ENCODE measurements around the gene MAPK9. TPM values are rescaled to one million over a fixed set of nuclear protein-coding genes. Genes with fewer than 3 reads are reported as not detected.

The MAPK9 gene
- total RNA-seq, 1 experiment from 2014 or later = 37.9 TPM

DNA sequence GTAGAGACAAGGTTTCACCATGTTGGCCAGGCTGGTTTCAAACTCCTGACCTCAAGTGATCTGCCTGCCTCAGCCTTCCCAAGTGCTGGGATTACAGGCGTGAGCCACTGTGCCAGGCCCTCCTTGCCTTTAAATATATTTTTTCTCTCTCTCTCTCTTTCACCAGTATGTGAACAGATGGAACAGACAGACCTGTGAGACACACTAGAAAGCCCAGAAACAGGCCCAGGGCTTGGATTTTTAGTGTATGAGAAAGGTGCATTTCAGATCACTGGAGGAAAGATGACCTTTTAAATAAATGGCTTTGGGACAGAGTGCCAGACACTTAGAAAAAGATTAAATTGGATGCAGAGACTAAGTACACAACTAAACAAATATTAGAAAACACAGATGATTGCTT lies 86.0 kb downstream of the MAPK9 start:
- DNase-seq (ENCODE audit: low spot score) = no peak

DNA sequence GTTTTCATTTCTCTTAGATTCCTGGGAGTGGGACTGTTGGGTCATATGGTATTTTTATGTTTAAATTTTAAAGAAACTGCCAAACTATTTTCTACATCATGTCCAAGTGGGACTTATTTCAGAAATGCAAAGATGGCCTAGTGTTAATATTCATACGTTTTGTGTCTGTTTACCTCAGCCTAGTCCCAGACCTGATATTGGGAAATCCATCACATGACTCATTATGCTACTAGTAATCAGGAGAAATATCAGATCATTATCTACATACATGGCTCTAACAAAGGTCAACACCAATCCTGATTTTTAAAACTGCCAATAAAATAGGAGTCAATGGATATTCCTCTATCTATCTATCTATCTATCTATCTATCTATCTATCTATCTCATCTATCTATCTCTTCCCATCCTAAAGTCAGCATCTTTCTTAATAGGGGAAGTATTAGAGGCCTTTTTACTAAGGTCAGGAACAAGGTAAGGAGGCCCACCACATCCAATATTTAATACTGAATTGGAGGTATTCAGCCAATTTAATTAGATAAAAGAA lies 87.5 kb downstream of the MAPK9 start:
- no peak for DNase-seq (ENCODE audit: low spot score)

DNA sequence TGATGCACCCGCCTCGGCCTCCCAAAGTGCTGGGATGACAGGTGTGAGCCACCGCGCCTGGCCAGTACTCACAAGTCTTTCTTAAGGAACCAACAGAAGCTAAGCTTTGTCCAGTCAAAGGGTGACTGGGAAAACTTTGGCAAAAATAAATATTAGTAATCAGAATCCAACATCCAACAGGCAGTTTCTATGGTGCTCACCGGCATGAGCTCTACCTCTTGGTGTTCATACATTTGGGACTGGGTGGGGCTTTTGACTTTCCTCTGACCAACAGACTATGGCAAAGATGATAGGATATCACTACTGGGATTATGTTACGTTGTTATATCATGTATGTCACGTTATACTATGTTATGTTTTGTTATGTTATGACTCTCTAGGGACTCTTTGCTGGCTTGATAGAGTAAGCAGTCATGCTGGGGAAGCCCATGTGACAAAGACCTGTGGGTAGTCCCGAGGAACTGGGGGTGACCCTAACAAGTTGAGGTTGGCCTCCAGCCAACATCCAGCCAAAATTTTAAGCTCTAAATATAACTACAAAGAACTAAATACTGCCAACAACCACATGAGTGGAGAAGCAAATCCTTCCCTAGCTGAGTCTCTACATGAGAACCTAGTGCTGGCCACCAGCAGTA lies 88.8 kb downstream of the MAPK9 start:
- no peak for DNase-seq (ENCODE audit: low spot score)

DNA sequence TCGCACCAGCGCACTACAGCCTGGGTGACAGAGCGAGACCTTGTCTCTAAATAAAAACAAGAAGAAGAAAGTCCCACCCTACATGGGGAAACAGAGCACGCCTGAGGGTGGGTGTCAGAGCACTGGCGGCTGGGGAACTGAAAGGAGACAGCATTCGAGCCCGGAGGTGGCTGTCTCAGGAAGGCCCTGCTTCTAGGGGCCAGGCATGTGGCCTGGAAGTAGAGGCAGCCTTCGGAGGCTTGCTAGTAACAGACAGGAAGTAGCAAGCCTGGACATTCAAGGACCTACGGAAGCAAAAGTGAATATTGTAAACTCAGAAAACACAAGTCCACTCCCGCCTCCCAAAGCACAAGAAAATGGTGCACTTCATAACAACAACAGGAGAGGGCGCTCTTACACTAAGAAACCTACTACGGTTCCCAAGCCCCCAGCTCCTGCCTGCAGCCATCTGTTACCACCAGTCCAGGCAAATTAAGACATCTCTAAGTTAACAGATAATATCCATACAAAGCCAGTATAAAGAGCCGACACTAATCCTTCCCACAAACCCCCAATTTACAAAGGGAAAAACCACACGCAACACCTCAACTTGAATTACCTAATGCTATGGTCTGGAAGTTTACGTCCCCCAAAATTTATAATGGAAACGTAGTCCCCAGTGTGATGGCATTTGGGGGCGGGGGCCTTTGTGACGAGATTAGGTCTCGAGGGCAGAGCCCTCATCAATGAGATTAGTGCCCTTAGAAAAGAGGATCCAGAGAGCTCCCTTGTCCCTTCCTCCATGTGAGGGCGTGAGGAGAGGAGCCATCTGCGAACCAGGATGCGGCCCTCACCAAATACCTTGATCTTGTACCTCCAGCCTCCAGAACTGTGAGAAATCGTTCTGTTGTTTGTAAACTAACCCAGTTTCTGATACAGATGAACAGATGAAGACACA lies 90.6 kb downstream of the MAPK9 start:
- DNase-seq (ENCODE audit: low spot score) = no peak

DNA sequence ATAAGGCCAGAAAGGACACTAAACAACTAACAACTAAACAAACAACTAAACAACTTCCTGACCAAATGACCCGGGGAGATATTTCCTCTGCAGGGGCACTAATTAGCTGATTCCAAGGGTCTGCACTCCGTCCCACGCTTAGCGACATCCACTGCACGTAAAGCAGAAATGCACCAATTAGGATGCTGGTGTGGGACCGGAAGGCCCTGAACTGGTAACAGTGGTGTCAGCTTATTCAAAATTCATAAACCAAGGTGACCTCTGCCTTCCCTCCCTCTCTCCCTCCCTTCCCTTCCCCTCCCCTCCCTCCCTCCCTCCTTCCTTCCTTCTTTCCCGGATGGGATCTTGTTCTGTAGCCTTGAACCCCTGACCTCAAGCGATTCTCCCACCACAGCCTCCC lies 92.5 kb downstream of the MAPK9 start:
- no peak for DNase-seq (ENCODE audit: low spot score)

DNA sequence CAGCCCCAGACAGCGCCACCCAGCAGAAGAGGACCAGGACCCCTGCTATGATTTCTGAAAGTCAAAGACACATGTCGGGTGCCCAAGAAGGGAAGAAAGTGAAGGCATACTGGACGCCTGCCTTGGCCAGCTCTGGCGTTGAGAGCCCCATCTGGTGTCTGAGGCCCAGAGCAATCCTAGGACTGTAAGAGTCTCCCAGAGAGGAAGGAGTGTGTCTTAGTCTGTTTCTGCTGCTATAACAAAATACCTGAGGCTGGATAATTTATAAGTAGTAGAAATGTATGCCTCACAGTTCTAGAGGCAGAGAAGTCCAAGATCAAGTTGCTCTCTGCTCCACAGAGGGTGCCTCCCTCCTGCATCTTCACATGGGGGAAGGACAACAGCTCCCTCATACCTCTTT lies 93.7 kb downstream of the MAPK9 start:
- no peak for DNase-seq (ENCODE audit: low spot score)

DNA sequence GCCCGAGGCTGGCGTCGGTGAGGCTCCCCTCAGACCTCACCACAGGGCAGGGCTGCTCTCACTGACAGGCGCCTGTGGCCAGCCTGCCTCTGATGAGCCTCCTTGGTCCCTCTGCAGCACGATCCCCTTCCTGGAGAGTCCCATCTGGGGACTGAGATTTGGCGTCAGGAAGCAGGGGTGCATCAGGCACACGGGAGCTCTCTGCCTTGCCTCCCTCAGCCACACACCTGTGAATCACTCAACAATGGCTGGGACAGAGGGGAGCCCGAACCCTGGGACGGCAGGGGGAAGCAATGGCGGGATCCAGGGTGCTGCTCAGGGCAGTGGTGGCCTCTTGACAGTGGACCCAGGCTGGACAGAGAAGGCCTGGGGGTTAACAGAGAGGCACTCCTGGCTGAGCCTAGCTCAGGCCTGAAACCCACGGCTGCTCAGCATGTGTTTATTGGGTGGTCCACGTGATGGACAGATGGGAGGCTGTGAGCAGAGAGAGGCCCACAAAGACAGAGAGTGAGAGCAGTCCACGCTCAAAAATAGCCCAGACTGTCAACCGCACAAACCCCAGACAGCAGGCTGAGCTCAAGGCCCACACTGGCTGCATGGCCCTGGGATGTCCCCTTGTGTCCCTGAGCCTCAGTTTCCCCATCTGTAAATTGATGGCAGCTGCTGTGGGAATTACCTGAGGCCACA lies 94.7 kb downstream of the MAPK9 start:
- no peak for DNase-seq (ENCODE audit: low spot score)

DNA sequence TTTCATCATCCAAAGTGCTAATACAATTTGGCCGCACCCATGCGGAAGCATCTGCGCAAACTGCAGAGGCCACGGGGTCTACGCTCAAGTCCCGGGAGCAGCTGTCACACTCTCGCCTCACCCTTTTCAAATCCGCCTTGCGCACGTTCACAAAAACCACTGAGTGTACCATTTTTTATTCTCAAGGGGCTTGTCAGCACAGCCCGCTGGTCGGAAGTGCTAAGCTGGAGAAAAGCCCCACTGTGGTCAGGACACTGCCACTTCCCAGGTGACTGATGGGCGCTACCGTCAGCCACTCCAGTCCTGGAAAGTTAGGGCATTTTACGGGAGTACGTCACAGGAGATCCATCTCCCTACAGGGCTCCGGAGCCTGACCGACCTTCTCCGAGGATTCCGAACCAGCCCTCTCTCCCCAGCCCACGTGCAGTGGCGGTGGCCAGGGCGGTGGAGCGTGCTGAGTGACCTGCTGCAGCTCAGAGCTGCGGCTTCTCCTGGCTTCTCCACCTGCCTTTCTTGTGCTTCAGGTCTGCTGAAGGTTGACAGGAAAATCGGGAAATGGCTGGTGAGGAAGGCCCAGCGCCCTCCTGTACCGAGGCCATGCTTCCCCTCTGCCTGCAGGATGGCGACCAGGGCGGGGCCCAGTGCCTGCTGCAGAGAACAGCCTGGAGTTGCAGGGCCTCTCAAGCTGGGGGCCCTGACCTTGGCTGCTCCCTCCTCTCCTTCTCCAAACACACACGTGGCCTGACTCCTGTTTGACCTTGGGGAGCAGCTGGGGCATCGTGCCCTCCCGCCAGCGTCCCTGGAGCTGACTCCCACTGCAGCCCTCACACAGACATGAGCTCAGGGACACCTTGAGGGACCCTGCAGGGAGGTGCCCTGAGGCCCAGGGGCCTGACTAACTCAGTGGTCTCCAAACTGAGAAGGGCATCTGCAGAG lies 97.2 kb downstream of the MAPK9 start:
- no peak for DNase-seq (ENCODE audit: low spot score)

DNA sequence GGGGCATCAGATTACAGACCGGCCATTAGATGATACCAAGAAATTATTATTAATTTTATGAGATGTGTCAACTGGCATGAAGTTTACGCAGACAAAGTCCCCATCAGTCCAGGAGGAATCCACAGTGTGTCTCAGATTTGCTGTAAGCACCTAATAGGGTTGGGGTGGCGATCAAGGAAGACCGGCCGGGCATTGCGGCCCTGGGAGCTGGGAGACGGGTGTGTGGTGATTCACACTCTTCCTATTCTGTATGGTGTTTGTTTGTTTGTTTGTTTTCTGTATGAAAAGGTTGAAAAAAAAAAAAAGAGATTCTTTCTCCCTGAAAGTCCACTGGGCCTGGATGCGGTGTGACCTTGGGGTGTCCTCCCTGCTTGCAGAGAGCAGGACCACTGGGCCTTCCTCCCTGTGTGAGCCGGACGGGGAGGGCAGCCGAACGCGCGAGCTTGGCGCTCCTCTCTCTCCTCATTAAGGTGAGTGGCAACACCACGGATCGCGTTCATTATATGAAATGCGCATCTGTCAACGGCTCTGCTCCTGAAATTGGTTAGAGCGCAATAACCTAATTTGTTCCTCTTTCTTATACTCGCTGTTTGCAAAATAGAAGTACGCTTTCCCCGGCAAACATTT lies 98.0 kb downstream of the MAPK9 start:
- no peak for DNase-seq (ENCODE audit: low spot score)

DNA sequence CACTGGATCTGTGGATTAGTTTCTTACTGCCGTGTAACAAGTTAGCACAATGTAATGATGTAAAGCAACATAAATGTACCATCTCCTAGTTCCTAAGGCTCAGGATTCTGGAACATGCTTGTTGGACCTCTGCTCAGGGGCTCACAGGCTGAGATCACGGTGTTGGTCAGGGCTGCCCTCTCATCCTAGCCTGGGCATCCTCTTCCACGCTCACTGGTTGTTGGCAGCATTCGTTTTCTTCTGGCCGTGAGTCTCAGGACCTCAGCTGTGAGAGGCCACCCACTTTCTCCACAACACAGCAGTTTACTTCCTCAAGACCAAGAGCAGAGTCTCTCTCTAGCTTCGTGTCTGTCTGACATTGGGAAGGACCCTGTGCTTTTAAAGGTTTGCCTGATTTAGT lies 100.2 kb downstream of the MAPK9 start:
- DNase-seq (ENCODE audit: low spot score) = no peak

DNA sequence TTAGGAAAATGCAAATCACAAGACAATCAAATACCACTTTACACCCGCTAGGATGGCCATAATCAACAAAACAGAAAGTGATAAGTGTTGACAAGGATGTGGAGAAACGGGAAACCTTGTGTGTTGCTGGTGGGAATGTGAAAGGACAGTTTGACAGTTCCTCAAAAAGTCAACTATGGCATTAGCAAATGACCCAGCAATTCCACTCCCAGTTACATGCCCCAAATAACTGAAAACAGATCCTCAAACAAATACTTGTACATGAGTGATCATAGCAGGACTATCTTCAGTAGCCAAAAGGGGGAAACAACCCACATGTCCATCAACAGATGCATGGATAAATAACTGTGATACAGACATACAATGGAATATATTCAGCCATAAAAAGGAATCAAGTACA lies 104.1 kb downstream of the MAPK9 start:
- no peak for DNase-seq (ENCODE audit: low spot score)

Other genes starting within 250 kb of the MAPK9 start
- 99.2 and 99.7 TPM in 2 replicates for gene RNF130, start 220.3 kb downstream of the MAPK9 start, total RNA-seq (2014; rRNA removed; shearing (Covaris generic))
- 0.17 and 1.2 TPM in 2 replicates for gene RASGEF1C, start 82.9 kb downstream of the MAPK9 start, total RNA-seq (2014; rRNA removed; shearing (Covaris generic))
- 42.0 and 50.5 TPM in 2 replicates for gene GFPT2, start 61.3 kb upstream of the MAPK9 start, total RNA-seq (2014; rRNA removed; shearing (Covaris generic))
- gene CNOT6, start 202.3 kb upstream of the MAPK9 start, total RNA-seq (2014; rRNA removed; shearing (Covaris generic)) = 18.4 and 21.2 TPM in 2 replicates